Epithelial cell of proximal tubule (primary cell): ENCODE results near the gene CDC25B. TPM values are rescaled to one million over a fixed set of nuclear protein-coding genes. Genes with fewer than 3 reads are reported as not detected.

Experiments used
- DNase-seq: peaks from one replicate; pipeline ENCODE4 v3.0.0-alpha.2; 2011; ENCODE audit warnings: low read depth
- H3K4me3 ChIP-seq: 2 replicates; pipeline ENCODE4 v1.5.1; 2011; ENCODE audit warnings: low read depth, mild to moderate bottlenecking, low read length
- CTCF ChIP-seq: conservative IDR thresholded peaks from 2 replicates; pipeline ENCODE4 v1.5.1; 2012; ENCODE audit warnings: low read depth, mild to moderate bottlenecking, low read length
- total RNA-seq: library from RNA; depleted of rRNA; stranded (reverse); fragments of >200 nt; gene quantifications from 2 replicates; pipeline ENCODE4 v1.2.3, GENCODE V29; 2015

The CDC25B gene
- total RNA-seq, 1 donor from 2014 or later: 46.6 TPM

- no peak for TF ChIP-seq CTCF
- no peak overlapping the region for H3K4me3 ChIP-seq
- no peak for DNase-seq
These were observed 40.2 kb upstream of the CDC25B start for GRCh38 chr20:3755814-3756480.

DNA sequence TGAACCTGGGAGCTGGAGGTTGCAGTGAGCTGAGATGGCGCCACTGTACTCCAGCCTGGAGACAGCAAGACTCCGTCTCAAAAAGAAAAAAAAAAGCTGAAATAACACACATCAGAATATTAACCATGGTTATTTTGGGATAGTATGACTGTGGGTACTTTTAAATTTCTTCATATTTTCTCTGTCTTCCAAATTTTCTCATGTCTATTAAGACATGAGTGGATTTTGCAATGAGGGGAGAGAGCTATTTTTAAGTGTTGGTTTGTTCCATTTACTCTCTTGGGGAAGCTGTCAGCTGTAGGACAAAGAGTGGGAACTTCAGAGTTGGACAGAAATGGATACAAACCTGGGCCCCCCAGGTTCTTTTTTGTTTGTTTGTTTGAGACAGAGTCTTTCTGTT is 38.8 kb upstream of the CDC25B start:
- DNase-seq: no peak
- no peak for TF ChIP-seq CTCF
- no peak overlapping the region for H3K4me3 ChIP-seq

DNA sequence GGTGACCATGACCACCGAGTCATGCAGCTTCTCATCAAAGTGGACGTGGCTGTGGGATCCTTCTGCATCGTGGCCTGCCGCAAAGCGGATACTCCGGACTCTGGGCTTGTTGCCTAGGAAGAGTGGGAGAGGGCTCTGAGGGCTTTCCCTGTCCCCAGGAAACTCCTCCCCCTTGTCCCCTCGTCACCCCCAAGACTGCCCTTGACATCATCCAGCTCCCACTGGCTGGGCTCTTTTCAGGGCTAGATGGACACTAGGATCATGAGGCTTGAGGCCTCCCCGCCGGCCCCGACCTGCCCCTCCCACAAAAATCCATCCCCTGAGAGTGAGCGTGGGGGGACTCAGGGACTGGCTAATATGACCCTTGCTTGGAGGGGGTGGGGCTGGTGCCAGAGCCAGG is 37.5 kb upstream of the CDC25B start:
- H3K4me3 ChIP-seq: no peak overlapping the region
- no peak for DNase-seq
- TF ChIP-seq CTCF: no peak

DNA sequence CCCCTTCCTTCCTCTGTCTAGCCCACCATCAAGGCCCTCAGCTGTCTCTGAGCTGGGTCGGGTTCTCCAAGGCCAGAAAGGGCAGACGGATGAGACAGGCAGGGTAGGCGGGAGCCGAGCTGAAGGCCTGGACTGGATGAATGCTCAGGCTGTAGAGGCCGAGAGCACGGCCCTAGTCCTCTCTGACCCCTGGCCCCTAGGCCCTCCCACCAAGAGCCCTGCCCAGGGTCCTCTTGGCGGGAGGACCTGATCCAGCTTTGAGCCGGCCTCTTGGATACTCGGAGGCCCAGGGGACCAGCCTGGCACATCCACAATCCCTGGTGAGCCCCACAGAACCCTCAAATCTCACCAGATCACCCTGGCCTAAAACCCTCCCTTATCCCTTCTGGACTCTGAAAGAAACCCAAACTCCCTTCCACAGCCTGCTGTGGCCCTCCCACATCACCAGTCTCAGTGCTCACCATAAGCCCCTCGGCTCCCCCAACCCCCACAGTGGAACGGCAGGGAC is 36.7 kb upstream of the CDC25B start:
- TF ChIP-seq CTCF: no peak
- H3K4me3 ChIP-seq: no peak overlapping the region
- DNase-seq: no peak

DNA sequence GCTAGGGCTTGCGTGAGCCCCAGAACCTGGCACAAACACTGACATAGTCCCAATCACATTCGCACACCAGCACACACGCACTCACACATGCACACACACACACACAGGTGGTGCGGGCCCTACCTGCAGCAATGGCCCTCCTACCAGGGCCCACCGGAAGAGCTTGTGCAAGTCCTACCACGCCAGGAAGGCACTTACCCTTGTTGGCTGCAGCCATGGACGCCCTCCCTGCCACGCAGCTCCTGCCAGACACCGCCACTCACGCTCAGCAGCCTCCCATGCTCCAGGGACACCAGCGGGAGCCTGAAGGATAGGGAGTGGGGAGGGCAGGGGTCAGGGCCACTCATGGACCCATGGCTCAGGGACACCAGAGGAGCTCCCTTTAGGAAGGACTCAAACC is 36.2 kb upstream of the CDC25B start:
- no peak overlapping the region for H3K4me3 ChIP-seq
- TF ChIP-seq CTCF: no peak
- DNase-seq: no peak

DNA sequence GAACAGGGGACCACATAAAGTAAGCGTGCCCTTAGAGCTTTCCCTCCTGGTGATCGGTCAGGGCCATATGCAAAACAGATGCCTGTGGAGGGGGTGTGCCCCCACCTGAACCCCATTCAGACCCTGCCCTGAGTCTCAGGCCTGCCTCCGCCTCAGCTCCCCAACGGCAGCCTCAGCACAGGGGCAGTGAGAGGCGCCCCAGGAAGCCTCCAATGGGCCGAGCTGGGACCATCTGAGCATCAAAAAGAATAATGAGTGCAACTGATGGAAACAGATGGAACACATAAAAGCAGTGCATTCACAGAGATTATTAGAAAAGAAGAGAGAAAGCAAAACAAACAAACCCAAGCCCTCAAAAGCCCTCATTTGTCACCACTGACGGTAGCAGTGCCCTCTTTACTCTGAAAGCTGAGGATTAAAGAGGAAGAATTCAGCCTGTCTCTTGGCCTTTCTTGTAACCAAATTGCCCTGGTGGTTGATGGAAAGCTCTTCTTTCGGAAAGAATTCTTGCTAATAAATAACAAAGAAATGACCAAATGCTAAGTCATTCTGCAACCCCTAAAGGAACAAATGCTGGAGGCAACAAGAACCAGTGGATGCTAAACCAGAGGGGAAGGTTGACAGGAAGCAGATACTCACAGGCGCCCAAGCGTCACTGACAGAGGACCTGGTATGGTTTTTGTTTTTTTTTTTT is 35.3 kb upstream of the CDC25B start:
- no peak for TF ChIP-seq CTCF
- DNase-seq: peak; percentile 13
- no peak overlapping the region for H3K4me3 ChIP-seq
